Neural progenitor cell (in vitro differentiated cells): ENCODE measurements around the gene FEV. TPM values are rescaled to one million over a fixed set of nuclear protein-coding genes. Genes with fewer than 3 reads are reported as not detected.

Experiments
- DNase-seq: peaks from one replicate; pipeline ENCODE4 v3.0.0-alpha.2; 2016; ENCODE audit warnings: low spot score
- H2AFZ ChIP-seq: fragments of 200-600 bp; sonication (generic); replicated peaks from 2 replicates; pipeline ENCODE4 v1.6.1; 2016; ENCODE audit warnings: antibody characterized with exemption
- H3F3A ChIP-seq: fragments of 200-600 bp; sonication (generic); 2 replicates; pipeline ENCODE4 v1.6.1; 2016; ENCODE audit warnings: antibody characterized with exemption, low read depth
- H3K27ac ChIP-seq: fragments of 200-600 bp; sonication (generic); 2 replicates; pipeline ENCODE4 v1.5.1; 2016; ENCODE audit warnings: mild to moderate bottlenecking
- H3K27me3 ChIP-seq: fragments of 200-600 bp; sonication (generic); 2 replicates; pipeline ENCODE4 v1.6.1; 2016; ENCODE audit warnings: mild to moderate bottlenecking, moderate library complexity
- H3K36me3 ChIP-seq: fragments of 200-600 bp; sonication (generic); 2 replicates; pipeline ENCODE4 v1.5.1; 2016
- H3K4me1 ChIP-seq: fragments of 200-600 bp; sonication (generic); 2 replicates; pipeline ENCODE4 v1.6.1; 2016; ENCODE audit warnings: mixed run types
- H3K4me2 ChIP-seq: fragments of 200-600 bp; sonication (generic); 2 replicates; pipeline ENCODE4 v1.6.1; 2016
- H3K4me3 ChIP-seq: fragments of 200-600 bp; sonication (generic); 2 replicates; pipeline ENCODE4 v1.5.1; 2016
- H3K79me2 ChIP-seq: fragments of 200-600 bp; sonication (generic); 2 replicates; pipeline ENCODE4 v1.6.1; 2016; ENCODE audit warnings: low read depth
- H3K9ac ChIP-seq: fragments of 200-600 bp; sonication (generic); 2 replicates; pipeline ENCODE4 v1.6.1; 2016
- H3K9me3 ChIP-seq: fragments of 200-600 bp; sonication (generic); 2 replicates; pipeline ENCODE4 v1.5.1; 2016; ENCODE audit warnings: low read depth
- H4K20me1 ChIP-seq: fragments of 200-600 bp; sonication (generic); 2 replicates; pipeline ENCODE4 v1.6.1; 2016; ENCODE audit warnings: low read depth
- H3K27ac Mint-ChIP-seq: 3 replicates; pipeline ENCODE4 v1.8.0; 2021; ENCODE audit warnings: mixed read lengths
- H3K27me3 Mint-ChIP-seq: 2 replicates; pipeline ENCODE4 v1.8.0; 2022; ENCODE audit warnings: low read depth, mild to moderate bottlenecking, inconsistent platforms, moderate library complexity, mixed read lengths; ENCODE audit not compliant: insufficient read depth
- H3K36me3 Mint-ChIP-seq: 3 replicates; pipeline ENCODE4 v1.8.0; 2021; ENCODE audit warnings: mixed read lengths
- H3K4me1 Mint-ChIP-seq: 3 replicates; pipeline ENCODE4 v1.8.0; 2021; ENCODE audit warnings: mixed read lengths
- H3K4me3 Mint-ChIP-seq: 3 replicates; pipeline ENCODE4 v1.8.0; 2021; ENCODE audit warnings: mild to moderate bottlenecking, moderate library complexity, mixed read lengths
- H3K9me3 Mint-ChIP-seq: 3 replicates; pipeline ENCODE4 v1.8.0; 2020; ENCODE audit warnings: mixed read lengths
- EZH2 ChIP-seq: fragments of 200-600 bp; sonication (generic); IDR thresholded peaks from 2 replicates; pipeline ENCODE4 v1.6.1; 2017; ENCODE audit warnings: antibody characterized with exemption, mild to moderate bottlenecking, moderate library complexity
- EZH2phosphoT487 ChIP-seq: fragments of 200-600 bp; sonication (generic); IDR thresholded peaks from 2 replicates; pipeline ENCODE4 v1.6.1; 2017; ENCODE audit warnings: antibody characterized with exemption
- total RNA-seq: library from RNA; depleted of rRNA; stranded (reverse); fragments of >200 nt; gene quantifications from 2 replicates; pipeline ENCODE4 v1.2.3, GENCODE V29; 2015; ENCODE audit warnings: low replicate concordance
- TF ChIP-seq, protein P1 (sequence below): fragments of 200-600 bp; sonication (generic); IDR thresholded peaks from 2 replicates; pipeline ENCODE4 v1.5.1; 2017; ENCODE audit warnings: antibody characterized with exemption, mild to moderate bottlenecking

Gene FEV
- total RNA-seq: not detected in 2 replicates

GRCh38 chr2:218985021-218985324 lies at the start of gene FEV:
Gene FEV (minus strand): TSS chr2:218985184. CDS start chr2:218985075, 109 bp downstream.
- Histone ChIP-seq H4K20me1 (peaks cover 89% of the 10 kb centered on the region), H3K9ac (no peak within 1 kb of the TSS), H3K4me2 (peak within 1 kb of the TSS; percentile 77), H3K4me1 (peaks cover 14% of the 10 kb centered on the region), H3K4me3 (peak within 1 kb of the TSS; percentile 32), H3K27me3 (peaks cover 100% of the 10 kb centered on the region), H2AFZ (no peak within 1 kb of the TSS), H3F3A (peaks cover 7% of the 10 kb centered on the region), H3K36me3 (no peaks in the 10 kb centered on the region), H3K9me3 (no peaks in the 10 kb centered on the region), H3K27ac (no peak within 1 kb of the TSS), H3K79me2 (no peaks in the 10 kb centered on the region)
- H3K9me3 Mint-ChIP-seq: peaks cover 1% of the 10 kb centered on the region
- H3K27me3 Mint-ChIP-seq: peaks cover 82% of the 10 kb centered on the region
- peaks cover 12% of the 10 kb centered on the region for H3K4me1 Mint-ChIP-seq
- peak within 1 kb of the TSS; percentile 79 for H3K4me3 Mint-ChIP-seq
- no peaks in the 10 kb centered on the region for H3K36me3 Mint-ChIP-seq
- DNase-seq: peak; percentile 19
- H3K27ac Mint-ChIP-seq: no peak within 1 kb of the TSS
- TF ChIP-seq EZH2phosphoT487 (peak; percentile 79), EZH2 (peak; percentile 40)
- TF ChIP-seq, protein P1, sequence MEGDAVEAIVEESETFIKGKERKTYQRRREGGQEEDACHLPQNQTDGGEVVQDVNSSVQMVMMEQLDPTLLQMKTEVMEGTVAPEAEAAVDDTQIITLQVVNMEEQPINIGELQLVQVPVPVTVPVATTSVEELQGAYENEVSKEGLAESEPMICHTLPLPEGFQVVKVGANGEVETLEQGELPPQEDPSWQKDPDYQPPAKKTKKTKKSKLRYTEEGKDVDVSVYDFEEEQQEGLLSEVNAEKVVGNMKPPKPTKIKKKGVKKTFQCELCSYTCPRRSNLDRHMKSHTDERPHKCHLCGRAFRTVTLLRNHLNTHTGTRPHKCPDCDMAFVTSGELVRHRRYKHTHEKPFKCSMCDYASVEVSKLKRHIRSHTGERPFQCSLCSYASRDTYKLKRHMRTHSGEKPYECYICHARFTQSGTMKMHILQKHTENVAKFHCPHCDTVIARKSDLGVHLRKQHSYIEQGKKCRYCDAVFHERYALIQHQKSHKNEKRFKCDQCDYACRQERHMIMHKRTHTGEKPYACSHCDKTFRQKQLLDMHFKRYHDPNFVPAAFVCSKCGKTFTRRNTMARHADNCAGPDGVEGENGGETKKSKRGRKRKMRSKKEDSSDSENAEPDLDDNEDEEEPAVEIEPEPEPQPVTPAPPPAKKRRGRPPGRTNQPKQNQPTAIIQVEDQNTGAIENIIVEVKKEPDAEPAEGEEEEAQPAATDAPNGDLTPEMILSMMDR: no peak

DNA sequence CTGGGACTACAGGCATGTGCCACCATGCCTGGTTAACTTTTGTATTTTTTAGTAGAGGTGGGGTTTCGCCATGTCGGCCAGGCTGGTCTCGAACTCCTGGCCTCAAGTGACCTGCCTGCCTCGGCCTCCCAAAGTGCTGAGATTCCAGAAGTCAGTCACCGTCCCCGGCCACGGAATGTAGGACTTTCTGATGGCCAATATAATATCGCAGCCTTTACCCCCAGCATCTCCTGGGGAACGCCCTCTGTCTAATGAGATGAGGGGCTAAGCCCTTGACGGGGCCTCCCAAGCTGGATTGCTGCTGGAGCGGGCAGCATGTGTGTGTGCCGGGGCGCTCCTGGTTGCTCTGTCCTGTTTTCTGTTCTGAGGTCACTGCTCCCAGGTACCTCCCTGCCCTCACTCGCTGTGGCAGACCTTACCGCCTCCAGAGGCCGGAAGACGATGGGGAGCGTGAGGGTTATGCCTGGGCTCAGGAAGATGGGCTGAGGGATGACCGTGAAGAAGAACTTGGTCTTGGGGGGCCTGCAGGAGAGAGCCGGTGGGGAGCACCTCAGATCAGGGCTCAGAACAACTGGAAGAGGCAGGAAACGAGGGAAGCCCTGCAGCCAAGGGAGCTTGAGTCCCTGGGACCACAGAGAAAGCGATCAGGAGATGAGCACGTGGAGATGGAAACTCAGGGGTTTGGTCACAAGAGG lies 47.2 kb upstream of the FEV start:
- Histone ChIP-seq H3K4me3 (no peak overlapping the region), H2AFZ (no peak overlapping the region), H3K27me3 (peaks cover 49% of the 10 kb centered on the region), H3F3A (no peaks in the 10 kb centered on the region), H3K9me3 (no peaks in the 10 kb centered on the region), H3K36me3 (no peaks in the 10 kb centered on the region), H3K9ac (no peak overlapping the region), H3K4me1 (no peaks in the 10 kb centered on the region), H3K79me2 (no peaks in the 10 kb centered on the region), H4K20me1 (no peaks in the 10 kb centered on the region), H3K27ac (no peak overlapping the region), H3K4me2 (no peak overlapping the region)
- Mint-ChIP-seq H3K27ac (no peak overlapping the region), H3K27me3 (peaks cover 11% of the 10 kb centered on the region), H3K4me3 (no peak overlapping the region), H3K4me1 (peaks cover 4% of the 10 kb centered on the region), H3K36me3 (no peaks in the 10 kb centered on the region), H3K9me3 (no peaks in the 10 kb centered on the region)
- no peak for TF ChIP-seq EZH2
- TF ChIP-seq, protein P1: no peak
- no peak for DNase-seq

- no peaks in the 10 kb centered on the region for H3K9me3 Mint-ChIP-seq
- Histone ChIP-seq H3K79me2 (no peaks in the 10 kb centered on the region), H3K9me3 (no peaks in the 10 kb centered on the region), H3K4me2 (no peak overlapping the region), H4K20me1 (no peaks in the 10 kb centered on the region), H2AFZ (no peak overlapping the region), H3K4me1 (no peaks in the 10 kb centered on the region), H3K36me3 (no peaks in the 10 kb centered on the region), H3K4me3 (no peak overlapping the region), H3K27ac (no peak overlapping the region), H3F3A (no peaks in the 10 kb centered on the region), H3K27me3 (peaks cover 41% of the 10 kb centered on the region), H3K9ac (no peak overlapping the region)
- peaks cover 11% of the 10 kb centered on the region for H3K27me3 Mint-ChIP-seq
- H3K4me3 Mint-ChIP-seq: no peak overlapping the region
- no peaks in the 10 kb centered on the region for H3K36me3 Mint-ChIP-seq
- H3K4me1 Mint-ChIP-seq: peaks cover 4% of the 10 kb centered on the region
- DNase-seq: no peak
- TF ChIP-seq EZH2phosphoT487: no peak
- no peak for TF ChIP-seq EZH2
- TF ChIP-seq, protein P1: no peak
- no peak overlapping the region for H3K27ac Mint-ChIP-seq
These were observed 46.2 kb upstream of the FEV start for GRCh38 chr2:219031005-219031738.
